GM18867 (cell line): ENCODE measurements around the gene DDX24.
A peak's percentile ranks its signal among the peaks of the same experiment; 100 is the strongest.

Experiments
- ATAC-seq: cut with Tn5 transposase; IDR thresholded peaks from one replicate; pipeline ENCODE4 v1.9.1; 2021; ENCODE audit warnings: mild to moderate bottlenecking, moderate library complexity; ENCODE audit not compliant: unreplicated experiment

DDX24 gene

DNA sequence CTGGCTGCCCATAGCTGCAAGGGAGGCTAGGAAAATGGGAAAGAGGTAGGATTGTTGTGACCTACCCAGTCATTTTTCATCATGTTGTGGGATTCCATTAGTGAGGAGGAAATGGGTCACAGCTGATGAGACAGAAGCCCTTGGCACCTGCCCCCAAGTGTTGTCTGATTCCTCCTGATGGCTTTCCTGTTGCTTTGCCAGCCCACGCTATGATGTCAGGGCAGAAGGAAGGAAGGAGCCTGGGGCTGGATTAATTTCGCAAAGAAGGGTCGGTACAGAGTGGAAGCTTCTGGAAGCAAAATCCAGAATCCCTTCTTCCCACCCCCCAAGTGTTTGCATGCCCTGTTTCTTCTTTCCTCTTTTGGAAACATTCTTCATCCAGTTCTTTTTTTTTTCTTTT, 46.1 kb downstream of the DDX24 start:
- ATAC-seq, result no peak

DNA sequence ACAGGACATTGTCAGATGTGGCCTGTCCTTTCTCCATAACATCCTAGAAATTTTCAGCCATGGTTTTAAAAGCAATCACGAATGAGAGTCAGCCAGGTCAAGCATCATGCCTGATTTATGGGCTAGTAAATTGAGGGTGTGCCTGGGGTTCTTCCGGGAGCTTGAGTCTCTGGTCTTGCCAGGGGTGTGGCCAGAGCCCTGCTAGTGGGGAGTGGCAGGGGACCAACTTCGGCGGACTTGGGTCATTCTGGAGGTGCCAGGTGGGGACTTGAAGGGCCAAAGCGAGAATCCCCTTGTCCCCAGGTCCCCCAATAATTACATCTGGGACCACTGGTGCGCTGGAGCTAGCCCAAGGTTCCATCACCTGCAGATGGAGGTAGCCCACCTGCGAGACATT, 49.1 kb downstream of the DDX24 start:
- ATAC-seq, result no peak

DNA sequence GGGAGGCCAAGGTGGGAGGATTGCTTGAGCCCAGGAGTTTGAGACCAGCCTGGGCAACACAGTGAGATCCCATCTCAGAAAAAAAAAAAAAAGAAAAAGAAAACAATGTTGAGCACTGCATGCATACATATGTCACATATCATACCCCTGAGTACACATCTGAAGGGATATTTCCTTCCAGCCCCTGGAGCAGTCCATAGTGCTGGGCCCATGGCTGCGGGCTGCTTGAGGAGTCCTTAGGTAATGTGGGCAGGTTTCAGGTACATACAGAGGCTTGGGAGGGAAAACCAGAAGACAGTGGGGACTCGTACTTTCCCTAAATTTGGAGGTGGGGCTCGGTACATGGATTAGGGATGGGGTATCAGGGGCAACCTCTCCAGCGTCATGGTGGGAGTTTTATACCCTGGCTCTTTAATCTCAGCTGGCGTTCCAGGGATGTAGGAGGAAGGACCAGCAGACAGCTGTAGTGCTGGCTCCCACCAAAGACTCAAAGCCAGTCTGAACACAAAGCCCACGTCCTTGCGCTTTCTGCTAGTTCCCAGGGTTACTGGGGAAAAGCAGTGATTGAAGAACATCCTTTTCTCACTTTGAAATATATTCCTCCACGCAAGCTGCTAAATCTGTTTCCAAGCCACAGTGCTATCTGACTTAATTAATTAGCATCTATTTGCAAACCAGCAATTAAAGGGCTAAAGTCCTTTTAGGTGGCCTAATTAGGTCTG, 49.7 kb downstream of the DDX24 start:
- no peak for ATAC-seq

DNA sequence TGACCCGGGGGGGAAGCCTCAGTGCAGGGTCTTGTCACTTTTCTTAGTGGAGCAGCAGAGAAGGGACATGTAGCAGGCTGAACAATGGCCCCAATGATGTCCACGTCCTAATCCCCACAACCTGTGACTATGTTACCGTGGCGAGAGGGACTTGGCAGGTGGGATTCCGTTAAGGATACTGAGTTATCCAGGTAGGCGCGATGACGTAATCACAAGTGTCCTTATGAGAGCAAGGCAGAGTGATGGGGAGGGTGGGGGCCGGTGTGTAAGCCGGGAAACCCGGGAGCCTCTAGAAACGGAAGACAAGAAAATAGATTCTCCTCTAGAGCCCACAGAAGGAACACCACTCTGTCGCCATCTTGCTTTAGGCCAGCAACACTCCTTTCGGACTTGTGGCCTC, 50.4 kb downstream of the DDX24 start:
- ATAC-seq, result no peak

DNA sequence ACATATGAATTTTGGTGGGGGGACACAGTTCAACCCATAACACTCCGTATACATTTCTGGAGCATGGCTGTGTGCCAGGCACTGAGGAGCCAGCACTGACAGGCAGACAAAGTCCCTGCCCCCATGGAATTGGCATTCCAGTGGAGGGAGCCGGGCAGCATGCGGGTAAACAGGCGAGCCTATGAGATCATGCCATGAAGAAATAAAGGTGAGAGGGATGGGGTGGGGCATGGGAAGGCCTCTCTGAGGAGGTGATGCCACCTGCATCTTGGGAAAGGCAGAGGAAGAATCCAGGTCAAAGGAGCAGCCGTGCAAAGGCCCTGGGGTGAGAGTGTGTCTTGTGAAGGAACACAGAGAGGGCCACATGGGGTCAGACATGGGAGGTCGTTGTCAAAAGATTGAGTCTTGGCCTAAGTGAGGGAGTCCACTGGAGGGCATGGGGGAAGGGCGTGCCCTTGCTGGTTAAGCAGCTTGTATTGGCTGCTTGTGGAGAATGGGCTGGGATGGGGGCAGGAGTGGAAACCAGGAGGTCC, 51.3 kb downstream of the DDX24 start:
- ATAC-seq, result no peak

DNA sequence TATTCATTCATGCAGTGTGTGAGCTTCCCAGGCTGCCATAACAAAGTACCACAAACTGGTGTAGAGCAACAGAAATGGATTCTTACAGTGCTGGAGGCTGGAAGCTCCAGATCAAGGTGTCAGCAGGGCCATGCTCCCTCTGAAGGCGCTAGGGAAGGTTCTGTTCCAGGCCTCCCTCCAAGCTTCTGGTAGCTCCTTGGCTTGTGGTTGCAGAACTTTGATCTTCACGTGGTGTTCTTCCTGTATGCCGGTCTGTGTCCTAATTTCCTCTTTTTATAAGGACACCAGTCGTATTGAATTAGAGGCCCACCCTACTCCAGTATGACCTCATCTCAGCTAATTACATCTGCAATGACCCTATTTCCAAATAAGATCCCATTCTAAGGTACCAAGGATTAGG, 51.7 kb downstream of the DDX24 start:
- no peak for ATAC-seq

DNA sequence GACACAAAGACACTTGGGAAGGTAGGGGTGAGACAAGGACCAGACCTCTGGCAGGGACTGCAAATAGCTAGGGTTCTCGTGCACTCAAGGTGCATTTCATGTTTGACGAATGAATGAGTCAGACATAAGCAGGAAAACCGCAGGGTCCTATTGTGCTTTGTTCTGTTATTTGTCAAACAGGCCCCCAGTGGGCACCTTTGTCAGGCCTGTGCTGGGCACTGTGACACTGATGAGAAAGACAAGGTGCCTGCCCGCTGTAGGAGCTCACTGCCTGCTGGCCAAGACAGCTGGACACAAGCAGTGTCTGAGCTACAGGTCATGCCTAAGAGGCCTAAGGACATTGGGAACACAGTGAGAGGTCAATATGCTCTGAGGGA, 52.6 kb downstream of the DDX24 start:
- ATAC-seq, result no peak

DNA sequence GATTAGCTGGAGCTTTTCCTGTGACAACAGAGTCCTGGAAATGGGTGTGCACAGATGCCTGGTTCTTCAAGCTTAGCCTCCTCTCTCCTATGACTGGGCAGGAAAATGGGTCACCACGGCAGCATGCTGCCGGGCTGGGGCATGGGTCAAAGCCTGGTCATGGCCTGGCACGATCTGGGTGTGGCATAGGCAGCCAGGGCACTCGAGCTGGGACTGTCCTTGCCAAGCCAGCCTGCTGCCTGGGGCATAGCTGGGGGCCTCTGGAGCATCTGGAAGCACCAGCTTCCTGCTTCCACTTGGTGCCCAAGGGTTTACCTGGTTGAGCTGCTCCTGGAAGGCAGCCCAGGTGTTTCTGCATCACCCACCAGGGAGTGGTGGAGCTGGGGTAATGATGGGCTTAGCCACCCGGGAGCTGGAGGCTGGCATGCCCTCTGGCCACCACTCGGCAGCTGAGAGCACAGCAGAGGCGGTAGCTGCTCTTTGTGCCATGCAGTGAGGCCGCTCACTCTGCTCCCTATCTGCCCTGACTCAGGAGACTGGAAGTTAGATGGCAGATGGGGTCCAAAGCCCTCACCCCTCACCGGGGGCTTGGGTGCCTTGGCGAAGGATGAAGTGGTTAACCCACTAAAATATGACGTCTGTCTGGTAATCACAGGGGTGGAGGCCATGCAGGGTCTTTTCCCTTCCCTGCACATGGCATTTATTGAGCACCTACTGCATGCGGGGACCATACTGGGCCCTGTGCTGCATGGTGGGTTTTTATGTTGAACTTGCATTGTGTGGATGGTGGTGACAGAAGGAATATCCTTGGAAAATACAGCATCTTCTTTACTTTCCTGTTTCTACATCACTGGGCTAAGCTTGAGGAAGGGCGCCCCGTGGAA, 53.2 kb downstream of the DDX24 start:
- no peak for ATAC-seq

DNA sequence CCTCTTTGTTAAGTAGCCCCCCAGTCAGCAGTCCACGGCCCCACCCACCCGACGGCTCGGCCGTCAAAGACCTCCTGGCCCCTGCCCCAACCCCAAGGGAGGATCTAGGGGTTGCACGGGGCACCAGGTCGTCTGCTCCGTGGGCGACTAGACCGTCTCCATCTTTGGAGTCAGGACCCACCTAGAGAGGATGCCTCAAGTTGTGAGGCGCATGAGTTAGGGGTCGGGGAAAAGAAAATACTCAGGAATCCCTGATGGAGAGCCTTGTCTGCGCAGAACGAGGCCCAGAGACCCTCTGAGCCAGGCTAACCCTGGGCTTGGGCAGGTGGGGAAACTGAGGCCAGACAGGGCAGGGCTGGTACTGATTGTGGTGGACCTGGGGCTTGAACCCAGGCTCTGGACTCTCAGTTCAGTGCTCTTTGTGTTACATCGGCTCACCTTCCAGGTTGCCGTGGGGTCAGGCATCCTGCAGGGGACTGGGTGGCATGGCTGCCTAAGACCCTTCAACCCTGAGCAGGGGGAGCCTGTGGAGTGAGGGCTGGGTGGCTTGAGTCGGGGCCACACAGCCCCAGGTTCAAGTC, 54.0 kb downstream of the DDX24 start:
- ATAC-seq, result no peak

DNA sequence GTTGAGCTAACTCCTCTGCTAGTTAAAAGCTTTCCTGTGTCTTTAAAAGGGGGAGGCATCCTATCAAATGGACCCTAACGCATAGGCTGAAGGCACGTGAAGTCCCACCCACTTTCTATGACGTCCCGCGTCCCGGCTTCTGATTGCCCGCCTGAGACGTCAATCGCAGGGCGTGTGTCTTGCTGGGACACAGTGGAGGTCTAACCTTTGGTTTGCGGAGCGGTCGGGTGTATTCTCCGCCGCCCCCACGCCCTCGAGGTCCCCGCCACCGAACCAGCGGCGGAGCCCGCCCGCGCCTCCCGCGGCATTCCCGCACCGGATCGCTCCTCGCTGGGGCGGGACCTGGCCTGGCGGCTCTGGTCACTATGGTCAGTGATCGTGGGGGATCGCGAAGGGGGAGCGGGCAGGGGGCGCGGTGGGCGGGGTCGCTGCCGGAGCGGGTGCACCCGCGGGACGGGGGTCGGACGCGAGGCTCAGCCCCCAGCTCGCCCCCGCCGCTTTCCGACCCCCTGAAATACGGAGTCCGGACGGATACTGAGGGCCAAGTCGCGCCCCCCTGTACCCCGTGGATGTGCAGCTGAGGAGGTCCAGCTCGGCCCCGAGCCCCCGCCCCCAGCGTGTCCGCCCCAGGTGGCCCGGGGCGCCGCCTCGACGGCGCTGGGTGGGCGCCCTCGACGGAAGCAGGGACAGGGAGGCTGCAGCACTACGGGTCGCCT, 54.7 kb downstream of the DDX24 start, which contains the start of gene OTUB2:
Gene OTUB2, plus strand, starts transcription at position 168 of the 716 bp plus-strand sequence. Its CDS starts 198 bp downstream, at position 366.
- ATAC-seq, result peak; percentile 99

DNA sequence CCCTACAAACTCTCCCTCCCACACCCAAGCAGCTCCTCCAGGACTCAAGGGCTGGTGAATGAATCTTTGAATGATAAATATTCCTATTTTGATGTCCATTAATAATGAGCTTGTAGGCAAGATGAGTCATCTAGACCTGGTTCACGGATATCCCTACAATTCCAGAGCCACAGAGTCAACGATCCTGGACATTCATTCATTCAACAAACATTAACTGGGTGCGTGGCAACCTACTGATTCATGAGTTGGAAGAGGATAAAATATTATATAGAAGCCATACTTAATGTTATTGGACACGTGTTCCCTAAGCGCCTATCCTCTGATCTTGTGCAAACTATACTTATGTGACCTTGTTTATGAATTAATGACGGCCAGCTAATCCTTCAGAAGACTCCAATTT, 55.3 kb downstream of the DDX24 start:
- no peak for ATAC-seq

DNA sequence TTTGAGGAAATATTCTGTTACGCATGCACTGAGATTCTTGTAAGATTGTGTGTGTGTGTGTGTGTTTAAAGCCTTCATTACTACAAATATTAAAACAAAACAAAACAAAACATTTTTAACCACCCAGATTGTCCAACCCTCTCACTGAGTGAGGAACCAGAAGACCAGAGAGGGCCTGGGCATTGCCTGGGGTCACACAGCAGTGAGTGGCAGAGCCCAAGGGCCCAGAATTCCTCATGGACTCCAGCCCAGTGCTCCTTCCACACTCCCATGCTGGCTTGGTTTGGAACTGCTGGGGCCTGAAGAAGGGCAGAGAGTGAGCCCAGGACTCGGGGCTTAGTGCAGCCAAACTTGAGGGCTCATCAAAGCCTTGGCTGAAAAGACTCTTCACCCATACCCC, 56.5 kb downstream of the DDX24 start:
- ATAC-seq, result no peak

DNA sequence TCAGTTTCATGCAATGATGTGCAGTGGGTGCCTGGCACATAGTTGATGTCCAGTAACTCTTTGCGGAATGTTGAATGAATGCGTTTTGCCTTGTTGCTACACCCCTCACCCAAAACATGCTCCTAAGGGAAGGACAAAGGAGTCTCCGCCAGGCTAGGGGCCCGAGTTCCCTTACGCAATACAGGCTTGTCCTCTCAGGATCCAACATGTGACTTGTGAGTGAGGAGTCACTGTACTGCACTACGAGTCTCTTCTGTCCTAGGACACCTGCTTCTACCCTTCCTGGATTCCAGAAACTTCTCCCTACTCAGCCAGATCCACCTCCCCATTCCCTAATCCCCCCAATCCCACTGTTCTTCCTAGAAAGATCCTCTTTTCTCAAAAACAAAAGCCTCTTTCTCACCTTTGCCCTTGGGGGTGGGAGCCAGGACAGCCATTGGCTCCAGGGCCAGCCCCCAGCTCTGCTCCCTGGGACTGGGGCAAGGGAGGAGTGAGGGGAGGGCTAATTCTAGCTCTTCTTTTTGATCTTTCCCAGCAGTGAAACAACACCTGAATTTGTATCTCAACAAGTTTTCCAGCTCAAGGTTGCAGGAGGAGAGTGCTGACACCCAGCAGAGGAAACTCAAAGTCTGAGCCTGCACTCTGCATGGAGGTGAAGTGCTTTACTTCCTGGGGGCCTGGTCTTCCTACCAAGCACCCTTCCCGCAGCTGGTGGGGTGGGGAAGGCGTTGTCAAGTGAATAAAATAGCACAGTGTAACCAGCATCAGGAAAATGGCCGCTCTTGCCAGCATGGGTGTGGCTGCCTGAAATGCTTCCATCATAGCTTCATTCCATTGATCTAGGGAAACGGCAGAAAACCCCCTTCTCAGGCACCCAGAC, 58.2 kb downstream of the DDX24 start:
- no peak for ATAC-seq

DNA sequence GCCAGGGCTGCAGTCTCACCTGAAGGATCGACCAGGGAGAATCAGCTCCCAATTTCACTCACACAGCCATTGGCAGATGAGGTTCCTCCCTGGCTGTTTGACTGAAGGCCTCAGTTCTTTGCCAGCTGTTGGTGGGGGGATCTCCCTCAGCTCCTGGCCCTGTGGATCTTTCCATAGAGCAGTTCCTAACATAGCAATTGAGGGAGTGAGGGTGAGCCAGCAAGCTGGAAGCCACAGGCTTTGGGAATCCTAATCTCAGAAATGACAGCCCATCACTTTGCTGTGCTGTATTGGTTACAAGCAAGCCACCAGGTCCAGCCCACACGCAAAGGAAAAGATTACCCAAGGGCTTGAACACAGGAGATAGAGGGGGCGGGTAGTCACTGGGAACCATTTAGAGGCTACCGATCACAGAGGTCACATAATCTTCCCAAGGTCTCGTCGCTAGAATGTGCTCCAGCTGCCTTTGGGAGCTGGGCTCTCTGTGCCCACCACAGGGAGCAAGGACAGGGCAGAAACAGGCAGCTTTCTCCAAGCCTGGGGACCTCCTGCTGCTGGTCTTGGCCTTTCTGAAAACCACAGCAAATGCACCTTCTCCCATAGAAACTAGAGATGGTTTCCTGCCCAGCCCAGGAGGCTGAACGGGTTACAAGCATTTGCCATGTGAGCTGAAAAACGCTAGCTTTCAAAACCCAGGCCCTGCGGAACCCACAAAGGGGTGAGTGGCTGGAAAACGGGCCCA, 59.4 kb downstream of the DDX24 start:
- ATAC-seq, result no peak

DNA sequence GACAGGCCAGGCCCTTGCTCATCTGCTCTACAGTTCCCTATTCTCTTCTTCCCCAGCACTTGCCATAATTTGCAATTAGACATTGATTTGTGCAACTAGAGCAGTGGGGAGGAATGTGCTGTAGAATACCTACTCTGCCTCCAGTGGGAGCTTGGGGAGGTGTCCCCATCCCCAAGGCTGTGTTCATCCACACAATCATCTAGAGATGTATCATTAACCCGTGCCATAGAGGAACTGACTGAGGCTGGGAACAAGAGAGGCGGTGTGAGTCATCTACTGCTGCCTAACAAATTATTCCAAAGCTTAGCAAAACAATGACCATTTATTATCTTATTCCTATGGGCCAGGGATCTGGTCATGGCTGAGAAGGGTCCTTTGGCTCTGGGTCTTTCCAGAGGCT, 60.0 kb downstream of the DDX24 start:
- ATAC-seq, result no peak

DNA sequence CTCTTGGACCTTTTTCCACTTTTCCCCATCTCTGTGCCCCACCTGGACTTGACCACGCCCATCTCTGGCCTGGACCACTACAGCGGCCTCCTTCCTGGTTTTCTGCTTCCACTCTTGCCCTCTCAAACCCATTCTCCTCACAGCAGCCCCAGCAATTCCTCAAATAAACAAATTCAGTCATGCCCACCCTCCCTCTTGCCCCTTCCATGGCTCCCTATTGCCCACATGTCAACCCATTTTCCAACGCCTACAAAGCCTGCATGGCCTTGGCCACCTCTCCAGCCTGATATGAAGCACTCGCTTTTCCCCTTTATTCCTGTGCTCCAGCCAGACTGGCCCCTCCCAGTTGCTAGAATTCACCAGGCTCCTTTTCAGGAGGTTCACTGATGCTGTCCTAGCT, 60.7 kb downstream of the DDX24 start:
- no peak for ATAC-seq

DNA sequence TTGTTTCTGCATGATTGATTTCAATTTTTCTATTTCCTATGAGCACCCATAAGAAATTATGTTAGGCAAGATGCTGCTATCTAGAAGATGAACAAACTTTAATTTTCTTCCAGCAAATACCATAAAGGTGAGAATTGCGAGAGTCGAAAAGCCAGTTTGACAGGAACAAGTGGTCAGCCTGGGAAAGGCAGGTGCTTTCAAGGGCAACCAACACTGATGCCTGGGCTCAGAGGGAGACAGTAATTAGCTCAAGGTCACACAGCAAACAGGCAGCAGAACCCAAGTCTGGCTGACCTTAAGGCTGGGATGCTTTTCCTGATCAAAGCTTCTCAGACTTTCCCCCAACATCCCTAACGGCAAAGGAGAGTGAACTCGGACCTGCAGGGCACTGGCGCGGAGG, 61.7 kb downstream of the DDX24 start:
- no peak for ATAC-seq

DNA sequence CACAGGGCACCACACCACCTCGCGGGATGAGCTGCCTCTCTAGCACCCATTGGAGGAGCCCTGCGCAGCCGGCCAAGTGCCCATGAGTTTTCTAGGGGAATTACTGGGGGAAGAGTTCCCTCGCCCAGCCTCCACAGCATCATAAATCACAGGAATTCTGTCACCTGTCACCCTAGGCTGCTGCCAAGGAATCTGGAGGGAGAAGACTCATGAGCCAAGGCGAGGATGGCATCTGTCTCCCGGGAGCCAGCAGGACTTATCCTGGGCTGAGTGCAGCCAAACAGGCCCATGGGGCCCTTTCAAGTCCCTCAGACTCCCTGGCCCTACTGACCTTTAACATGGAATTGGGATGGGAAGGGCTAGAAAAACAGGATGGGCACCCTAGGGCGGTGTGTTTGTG, 62.7 kb downstream of the DDX24 start:
- no peak for ATAC-seq

DNA sequence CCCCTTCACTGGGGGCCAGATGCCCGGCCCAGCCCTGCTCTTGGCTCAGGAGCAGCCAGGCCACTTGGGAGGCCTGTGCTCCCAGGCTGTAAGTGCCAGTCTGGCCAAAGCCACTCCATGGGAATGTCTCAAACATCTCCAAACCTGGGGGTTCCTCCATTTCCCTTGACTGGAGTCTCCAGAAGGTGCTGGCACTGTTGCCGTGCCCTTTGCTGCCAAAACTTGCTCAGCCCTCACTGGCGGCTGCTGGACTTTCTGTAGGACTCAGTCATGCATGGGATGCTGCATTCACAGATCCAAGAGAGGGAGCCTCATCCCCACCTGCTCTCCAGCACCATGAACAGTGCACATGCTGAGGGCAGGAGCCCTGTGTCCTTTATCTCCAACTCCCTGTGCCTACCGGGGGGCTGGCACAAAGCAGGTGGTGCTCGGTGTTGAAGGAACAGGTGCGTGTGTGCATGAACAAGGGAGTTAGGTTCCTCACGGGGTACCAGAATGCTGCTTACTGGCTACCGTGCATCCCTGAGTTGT, 64.5 kb downstream of the DDX24 start:
- ATAC-seq, result no peak
